AG09309 (cell line): Measurements from ENCODE around the gene XRCC2.
"Not testable (repeated sequence)": the region's sequence is repeated elsewhere in the genome, so short reads cannot be mapped to it uniquely, and the experiment has no call there.

Source experiments
- DNase-seq: peaks from one replicate; pipeline ENCODE4 v3.0.0-alpha.2; 2010; ENCODE audit warnings: low read depth
- H3K4me3 ChIP-seq: 2 replicates; pipeline ENCODE4 v1.5.1; 2011; ENCODE audit warnings: mild to moderate bottlenecking, low read depth, low read length, moderate library complexity; ENCODE audit not compliant: control insufficient read depth
- CTCF ChIP-seq: IDR thresholded peaks from 2 replicates; pipeline ENCODE4 v1.5.1; 2011; ENCODE audit warnings: mild to moderate bottlenecking, low read depth, low read length, inconsistent platforms; ENCODE audit not compliant: insufficient read depth, control insufficient read depth; ENCODE audit errors: missing control alignments

Gene XRCC2

GRCh38 chr7:152633504-152633903, 42.4 kb downstream of the XRCC2 start:
- H3K4me3 ChIP-seq, result no peak overlapping the region
- no peak for TF ChIP-seq CTCF
- no peak for DNase-seq

- DNase-seq, result no peak
- no peak for TF ChIP-seq CTCF
- no peak overlapping the region for H3K4me3 ChIP-seq
These were observed 42.9 kb downstream of the XRCC2 start for GRCh38 chr7:152633072-152633471.

DNA sequence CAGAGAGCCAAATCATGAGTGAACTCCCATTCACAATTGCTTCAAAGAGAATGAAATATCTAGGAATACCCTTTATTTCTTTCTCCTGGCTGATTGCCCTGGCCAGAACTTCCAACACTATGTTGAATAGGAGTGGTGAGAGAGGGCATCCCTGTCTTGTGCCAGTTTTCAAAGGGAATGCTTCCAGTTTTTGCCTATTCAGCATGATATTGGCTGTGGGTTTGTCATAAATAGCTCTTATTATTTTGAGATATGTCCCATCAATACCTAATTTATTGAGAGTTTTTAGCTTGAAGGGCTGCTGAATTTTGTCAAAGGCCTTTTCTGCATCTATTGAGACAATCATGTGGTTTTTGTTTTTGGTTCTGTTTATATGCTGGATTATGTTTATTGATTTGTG, 47.2 kb downstream of the XRCC2 start:
- H3K4me3 ChIP-seq, DNase-seq: not testable (repeated sequence)

- DNase-seq, result no peak
- H3K4me3 ChIP-seq, result no peak overlapping the region
- no peak for TF ChIP-seq CTCF
These were observed 51.7 kb downstream of the XRCC2 start for GRCh38 chr7:152624228-152624627.

DNA sequence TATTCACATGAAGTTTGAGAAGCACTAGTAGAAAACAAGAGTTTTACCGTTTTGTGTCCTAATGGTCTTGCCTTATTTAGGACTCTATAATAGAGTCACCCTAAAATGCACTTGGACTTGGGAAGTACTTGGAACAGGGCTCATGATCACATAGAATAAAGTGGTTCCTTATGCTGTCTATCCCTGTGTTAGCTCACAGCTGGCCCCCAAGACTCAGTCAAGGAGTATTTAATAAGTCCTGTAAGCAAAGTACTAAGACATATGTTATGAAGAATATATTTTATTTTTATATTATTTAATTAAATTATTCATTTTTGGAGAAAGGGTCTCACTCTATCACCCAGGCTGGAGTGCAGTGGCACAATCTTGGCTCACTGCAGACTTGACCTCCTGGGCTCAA, 54.5 kb downstream of the XRCC2 start:
- no peak for DNase-seq
- no peak overlapping the region for H3K4me3 ChIP-seq
- TF ChIP-seq CTCF, result no peak

DNA sequence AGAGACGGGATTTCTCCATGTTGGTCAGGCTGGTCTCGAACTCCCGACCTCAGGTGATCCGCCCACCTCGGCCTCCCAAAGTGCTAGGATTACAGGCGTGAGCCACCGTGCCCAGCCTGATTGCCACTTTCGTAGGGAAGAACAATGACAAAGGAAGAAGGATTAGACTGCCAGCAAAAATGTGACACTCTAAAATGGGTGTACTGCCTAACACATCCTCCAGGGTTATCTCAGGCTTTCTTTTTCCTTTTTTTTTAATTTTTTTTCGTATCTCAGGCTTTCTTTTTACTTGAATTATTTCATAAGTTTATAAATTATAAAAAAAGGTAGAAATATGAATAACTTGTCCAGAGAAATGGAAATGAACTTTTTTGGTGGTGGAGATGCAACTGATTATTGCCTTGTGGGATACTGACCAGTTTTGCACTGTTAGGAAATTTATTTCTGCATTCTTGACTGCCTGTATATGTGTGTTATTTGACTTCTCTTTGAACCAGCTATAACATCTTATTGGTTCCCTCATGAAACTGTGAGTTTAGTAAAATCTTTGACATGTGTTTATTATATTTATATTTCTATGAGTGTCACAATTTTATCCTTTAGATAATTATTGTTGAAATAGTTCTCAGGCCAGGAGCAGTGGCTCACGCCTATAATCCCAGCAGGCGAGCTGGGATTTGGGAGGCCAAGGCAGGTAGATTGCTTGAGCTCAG, 56.8 kb downstream of the XRCC2 start:
- no peak overlapping the region for H3K4me3 ChIP-seq
- TF ChIP-seq CTCF, result no peak
- DNase-seq, result no peak

- TF ChIP-seq CTCF, result no peak
- DNase-seq, result no peak
- H3K4me3 ChIP-seq, result no peak overlapping the region
These were observed 57.5 kb downstream of the XRCC2 start for GRCh38 chr7:152618427-152618826.
